SH-SY5Y (cell line): ENCODE measurements around the gene NAGS.

Experiments used
- GATA2 ChIP-seq: IDR thresholded peaks from 2 replicates; pipeline ENCODE4 v1.6.1; 2011; ENCODE audit warnings: mild to moderate bottlenecking, low read depth, low read length
- GATA3 ChIP-seq: IDR thresholded peaks from 2 replicates; pipeline ENCODE4 v1.6.1; 2011; ENCODE audit warnings: low read depth, mild to moderate bottlenecking, low read length, moderate library complexity

Gene NAGS

DNA sequence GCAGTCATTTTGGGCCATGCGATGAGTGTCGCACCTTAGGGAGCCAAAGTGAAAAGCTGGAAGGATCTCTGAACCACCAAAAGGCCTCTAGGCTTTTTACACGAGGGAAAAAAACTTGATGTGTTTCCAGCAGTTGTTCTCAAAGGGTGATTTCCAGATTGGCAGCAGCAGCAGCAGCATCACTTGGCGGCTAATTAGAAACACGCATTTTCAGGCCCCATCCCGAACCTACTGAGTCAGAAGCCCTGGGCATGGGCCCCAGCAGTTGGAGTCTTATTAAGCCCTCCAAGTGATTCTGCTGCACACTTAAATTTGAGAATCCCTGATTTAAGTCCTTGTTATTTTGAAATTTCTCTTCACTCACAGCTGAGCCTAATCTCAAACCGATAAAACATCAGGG lies 25.4 kb upstream of the NAGS start:
- TF ChIP-seq GATA3: no peak
- no peak for TF ChIP-seq GATA2

DNA sequence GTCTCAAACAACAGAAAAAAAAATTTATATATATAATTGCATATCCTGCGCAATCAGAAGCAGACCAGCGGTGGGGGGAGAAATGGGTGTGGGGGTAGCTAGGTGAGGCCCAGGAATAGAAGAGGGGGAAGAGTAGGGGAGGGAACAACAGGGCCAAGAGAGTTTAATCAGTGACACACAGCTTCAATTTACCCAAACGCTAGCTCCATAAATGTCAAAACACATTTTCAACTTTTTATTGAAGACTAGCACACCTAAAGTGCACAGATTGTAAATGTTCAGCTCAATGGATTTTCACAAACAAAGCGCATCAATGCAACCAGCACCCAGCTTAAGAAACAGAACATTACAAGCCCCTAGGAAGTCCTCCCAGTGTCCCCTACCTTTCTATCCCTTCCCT lies 24.8 kb upstream of the NAGS start:
- TF ChIP-seq GATA2: peak; percentile 41; the same call in 1 of the 2 replicates
- TF ChIP-seq GATA3: no peak

DNA sequence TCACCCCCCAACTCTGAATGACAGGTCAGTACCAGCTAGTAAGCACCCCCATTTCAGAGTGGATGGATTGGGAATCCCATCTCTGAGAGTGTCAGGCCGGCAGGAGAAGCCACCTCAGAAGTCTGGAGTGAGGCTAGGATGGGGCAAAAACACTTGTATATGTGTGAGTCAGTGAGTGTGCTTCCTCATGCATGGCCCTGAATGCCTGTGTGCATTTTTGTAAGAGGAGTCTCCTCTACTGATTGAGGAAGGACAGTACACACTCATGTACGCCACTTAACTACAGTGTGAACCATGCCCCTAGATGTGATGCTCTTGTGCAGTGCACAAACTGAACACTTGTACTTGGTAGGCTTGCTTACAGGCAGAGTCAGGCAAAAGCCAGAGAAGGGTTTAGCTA lies 22.3 kb upstream of the NAGS start:
- TF ChIP-seq GATA3 (no peak), GATA2 (no peak)

DNA sequence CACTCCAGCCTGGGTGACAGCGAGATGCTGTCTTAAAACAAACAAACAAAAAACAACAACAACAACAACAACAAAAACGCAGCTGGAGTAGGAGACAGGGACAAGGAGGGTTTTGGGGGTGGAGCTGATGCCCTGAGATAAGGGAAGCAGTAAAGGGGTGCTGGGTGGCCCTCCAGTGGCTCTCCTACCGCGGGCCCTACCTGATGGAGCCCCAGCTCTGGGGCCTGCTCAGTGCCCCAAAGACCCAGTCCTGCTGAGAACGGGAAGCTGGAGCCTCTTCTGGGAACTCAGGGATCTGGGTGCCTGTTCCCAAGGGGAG lies 21.3 kb upstream of the NAGS start:
- TF ChIP-seq GATA2 (peak; percentile 10; the same call in 1 of the 2 replicates), GATA3 (no peak)

DNA sequence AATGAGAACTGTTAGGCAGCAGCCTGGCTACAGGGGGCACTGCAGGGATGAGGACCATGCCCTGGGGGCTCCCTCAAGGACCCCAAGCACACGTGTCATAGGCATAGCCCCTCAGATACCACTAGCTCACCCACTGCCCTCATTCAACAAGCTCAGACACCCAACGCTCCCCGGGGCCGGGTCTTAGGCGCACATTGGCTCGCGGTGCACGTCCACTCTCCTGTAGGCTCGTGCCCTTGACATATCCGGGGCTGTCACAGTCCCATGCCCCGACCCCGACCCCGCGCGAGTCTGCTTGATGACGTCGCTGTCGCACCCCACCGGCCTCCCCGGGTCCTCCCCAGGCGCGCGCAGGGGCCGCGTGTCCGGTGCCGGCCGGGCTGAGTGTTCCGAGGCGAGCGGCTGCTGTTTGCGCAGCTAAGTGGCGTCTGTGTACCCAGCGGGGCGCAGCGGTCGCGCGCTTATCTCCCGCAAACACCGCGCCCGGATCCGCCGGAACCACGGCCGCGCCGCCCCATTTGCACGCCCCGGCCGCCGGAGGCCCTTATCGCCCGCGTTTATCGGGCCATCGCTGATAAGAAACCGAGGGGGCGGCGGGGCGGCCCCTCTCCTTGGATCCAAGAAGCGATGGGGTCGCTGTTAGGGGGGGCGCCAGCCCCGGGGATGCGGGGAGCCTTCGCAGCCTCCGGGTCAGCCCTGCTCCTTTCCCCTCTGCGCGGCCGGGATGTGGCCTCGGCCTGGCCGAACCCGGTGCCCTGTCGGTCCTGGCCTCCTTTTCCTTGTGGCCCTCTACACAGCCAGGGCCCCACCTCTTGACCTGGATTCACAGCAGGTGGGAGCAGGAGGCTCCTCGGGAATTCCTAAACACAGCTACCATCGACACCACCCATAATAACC lies 20.7 kb upstream of the NAGS start:
- TF ChIP-seq GATA2: peak; percentile 89
- TF ChIP-seq GATA3: 0 out of 2 replicates have a peak, but pooled peaks have one; percentile 14

DNA sequence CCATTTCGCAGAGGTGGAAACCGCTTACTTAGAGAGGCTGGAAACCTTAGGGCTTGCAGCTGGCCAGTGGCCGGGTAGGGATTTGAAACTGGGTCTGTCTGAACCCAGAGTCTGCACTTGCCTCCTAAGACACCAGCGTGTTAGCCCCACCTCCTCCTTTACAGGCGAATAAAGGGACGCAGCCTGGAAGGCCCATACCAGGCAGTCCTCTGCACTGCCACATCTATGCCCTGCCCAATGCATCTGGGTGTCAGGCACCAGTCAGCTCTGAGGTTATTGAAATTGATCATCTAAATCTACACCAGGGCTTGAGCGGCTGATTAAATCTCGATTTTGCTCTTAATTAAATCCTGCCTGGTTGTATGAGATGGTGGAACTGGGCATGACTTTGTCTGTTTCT lies 19.9 kb upstream of the NAGS start:
- TF ChIP-seq GATA3: peak; percentile 65; the same call in 1 of the 2 replicates
- TF ChIP-seq GATA2: peak; percentile 55

DNA sequence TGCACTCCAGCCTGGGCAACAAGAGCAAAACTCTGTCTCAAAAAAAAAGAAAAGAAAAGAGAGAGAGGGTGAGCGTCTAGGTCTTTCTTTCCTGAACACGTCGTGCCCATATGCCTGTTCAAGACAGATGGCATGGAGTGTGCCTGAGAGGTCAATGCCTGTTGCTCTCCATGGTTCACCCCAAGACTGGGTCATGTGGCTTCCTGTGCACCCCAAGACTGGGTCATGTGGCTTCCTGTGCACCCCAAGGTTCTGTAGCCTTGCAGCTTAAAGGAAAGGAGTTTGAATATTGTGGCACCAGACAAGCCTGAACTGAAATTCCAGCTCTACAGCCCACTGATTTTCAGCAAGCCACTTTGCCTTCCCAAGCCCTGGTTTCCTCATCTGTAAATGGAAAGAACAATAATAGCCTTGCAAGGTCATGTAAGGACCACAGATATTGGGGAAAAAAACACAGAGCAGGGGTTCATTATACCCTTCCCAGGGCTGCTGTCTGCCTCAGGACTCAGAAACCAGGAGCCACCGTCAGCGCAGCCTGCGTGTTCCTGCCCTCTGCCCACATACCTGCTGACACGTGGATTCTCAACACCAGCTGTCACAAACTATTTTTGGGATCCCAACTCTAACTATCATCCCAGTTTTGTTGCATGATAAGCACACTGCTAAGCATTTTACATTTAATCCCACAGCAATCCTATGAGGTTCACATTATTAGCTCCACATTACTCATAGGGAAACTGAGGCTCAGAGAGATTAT lies 18.0 kb upstream of the NAGS start:
- TF ChIP-seq GATA3 (no peak), GATA2 (no peak)

DNA sequence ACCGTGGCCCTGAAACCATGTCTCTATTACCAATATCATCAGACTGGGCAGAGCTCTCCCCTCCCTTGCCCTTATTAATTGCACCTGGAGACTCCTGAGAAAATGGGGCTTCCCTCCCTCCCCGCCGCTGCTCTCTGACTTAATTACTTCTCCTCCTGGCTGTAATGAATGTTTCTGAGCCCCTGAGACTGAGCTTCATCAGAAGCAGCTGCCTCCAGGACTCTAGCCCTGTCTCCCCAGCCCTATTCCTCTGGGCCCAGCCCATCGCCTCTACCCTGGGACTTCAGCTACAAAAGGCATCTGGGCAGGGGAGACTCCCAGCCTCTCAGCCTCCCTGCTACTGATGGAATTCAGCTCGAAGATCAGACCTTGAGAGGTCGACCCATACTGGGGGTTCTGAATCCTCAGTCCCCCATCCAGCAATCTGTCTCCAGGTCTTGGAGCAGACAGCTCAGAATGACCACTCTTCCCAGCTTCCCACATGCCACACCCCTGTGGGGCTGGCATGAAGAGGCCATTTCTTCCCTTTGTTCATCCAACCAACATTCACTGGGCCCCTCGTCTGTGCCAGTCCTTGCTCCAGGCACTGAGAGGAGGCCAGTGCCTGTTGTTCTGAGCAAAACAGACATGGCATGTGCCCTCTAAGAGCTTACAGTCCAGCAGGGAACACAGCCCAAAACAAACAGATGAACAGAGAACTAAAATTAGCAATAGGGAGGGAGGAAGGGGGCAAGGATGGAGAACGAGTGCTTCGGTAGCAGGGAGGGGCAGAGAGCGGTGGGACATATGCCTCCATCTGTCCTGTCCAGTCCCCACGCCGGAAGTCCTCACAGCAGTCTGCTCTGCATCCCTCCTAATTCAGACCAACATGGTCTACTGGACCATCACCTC lies 17.0 kb upstream of the NAGS start:
- TF ChIP-seq GATA3 (no peak), GATA2 (no peak)

DNA sequence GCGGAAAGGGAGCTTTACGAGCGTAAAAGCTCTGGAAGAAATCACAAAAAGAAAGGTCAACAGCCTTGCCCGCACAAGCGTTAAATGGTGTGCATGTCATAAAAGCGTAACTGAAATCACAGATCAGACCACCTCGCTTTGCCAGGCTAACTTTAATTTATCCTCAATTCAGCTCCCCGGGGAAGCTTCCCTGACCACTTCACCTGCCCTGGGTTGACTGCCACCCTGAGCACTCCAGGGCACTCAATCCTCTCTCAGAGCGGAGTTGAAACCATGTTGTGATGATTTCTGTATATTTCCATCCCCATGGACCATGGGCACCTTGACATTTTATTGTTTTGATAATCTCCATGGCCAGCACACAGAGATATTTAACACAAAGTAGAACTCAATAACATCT lies 16.1 kb upstream of the NAGS start:
- TF ChIP-seq GATA3 (no peak), GATA2 (no peak)

DNA sequence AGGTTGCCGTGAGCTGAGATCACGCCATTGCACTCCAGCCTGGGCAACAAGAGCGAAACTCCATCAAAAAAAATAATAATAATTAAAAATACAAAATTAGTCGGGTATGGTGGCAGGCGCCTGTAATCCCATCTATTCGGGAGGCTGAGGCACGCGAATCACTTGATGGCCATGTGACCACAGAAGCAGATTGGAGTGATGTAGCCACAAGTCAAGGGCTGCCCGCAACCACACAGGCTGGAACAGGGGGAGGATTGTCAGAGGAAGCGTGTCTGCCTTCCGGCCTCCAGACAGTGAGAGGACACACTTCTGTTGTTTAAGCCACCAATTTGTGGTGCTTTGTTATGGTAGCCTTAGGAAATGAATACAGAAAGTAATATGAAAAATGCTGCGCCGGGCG lies 11.8 kb upstream of the NAGS start:
- TF ChIP-seq GATA2 (no peak), GATA3 (no peak)

DNA sequence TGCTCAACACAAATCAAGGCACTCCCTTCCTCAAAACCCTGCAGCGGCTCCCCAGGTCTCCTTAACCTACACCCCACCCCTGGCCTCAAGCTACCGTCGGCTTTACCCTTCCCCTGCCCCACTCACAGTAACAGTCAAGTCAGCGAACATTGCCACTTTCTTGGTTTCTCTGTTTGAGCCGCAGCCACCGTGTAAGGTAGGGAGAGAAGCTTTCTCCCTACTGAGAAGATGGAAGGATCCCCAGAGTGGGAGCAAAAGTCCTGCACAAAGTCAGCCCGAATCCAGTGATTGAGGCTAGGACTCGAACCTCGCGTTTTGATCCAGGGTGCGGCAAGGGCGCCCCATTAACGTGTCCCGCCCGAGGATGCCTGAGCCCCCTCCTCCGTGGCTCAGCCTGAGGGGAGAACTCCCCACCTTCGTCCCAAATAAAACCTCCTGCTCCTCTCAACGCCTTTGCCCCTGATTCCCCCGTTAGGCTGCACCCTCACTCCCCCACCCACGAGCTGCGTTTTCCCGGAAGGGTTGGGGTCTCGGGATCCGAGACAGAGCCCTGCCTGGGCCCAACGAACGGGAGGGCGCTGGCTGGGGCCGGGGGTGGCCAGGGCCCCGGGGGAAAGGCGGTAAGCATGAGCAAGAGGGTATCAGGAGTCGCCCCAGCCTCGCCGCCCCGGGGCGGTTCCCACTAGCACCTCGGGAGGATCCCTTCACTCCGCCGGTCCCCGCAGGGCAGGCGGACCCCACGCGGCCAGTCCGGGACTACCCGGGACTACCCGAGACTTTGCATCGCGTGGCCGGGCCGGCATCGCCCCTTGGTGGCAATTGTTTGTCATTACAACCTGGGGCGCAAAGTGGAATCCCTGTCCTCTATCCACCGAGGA lies 9.9 kb upstream of the NAGS start:
- TF ChIP-seq GATA2: no peak
- TF ChIP-seq GATA3: no peak

DNA sequence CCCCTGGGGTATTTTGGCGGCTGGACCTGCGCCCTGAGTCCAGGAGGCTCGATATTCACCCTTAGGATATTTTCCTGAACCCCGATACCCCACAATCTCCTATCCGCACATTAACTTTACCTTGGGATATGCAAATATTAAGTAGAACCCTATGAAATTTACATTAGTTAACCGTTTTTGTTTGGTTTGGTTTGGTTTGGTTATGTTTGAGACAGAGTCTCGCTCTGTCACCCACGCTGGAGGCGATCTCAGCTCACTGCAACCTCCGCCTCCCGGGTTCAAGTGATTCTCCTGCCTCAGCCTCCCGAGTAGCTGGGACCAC lies 9.3 kb upstream of the NAGS start:
- TF ChIP-seq GATA2 (no peak), GATA3 (no peak)

DNA sequence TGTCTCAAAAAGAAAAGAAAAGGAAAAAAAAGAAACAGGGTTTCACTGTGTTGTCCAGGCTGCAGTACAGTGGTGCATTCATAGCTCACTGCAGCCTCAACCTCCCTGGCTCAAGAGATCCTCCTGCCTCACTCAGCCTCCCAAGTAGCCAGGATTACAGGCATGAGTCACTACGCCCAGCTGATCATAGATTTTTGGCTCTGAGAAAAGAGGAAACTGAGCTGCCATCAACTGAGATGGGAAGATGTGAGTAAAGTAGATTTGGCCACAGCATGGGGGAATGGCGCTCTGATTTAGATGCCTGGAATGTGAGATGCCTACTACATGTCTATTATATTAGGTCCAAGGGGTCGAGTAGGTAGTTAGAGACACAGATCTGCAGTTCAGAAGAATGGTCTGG lies 5.9 kb upstream of the NAGS start:
- TF ChIP-seq GATA2 (no peak), GATA3 (no peak)
